HepG2 (cell line): ENCODE data around the gene RNF17. TPM values are rescaled to one million over a fixed set of nuclear protein-coding genes. Genes with fewer than 3 reads are reported as not detected.

Experiments
- ATAC-seq: fragments of 200-7000 bp; cut with Tn5 transposase; 3 replicates; pipeline ENCODE4 v1.9.1; 2020; ENCODE audit warnings: mild to moderate bottlenecking, moderate library complexity
- BruUV-seq: library from RNA; stranded (reverse); fragments of 400-500 nt; replicated peaks from 2 replicates; lab custom pipeline; 2021; lab: Mats Ljungman, UMichigan
- CTCF ChIA-PET: fragments of 300-600 bp; formaldehyde crosslinking; extraction: SDS; loops from one replicate; lab custom pipeline; 2021; ENCODE audit warnings: low total read pairs, inconsistent platforms, low intra/inter-chr PET ratio; lab: Yijun Ruan, JAX
- POLR2A ChIA-PET: fragments of 350-600 bp; sonication (Branson Sonifier 250); formaldehyde crosslinking; loops from one replicate; lab custom pipeline; 2020; ENCODE audit warnings: antibody characterized with exemption, inconsistent platforms; lab: Yijun Ruan, JAX
- DNase-seq: peaks from one replicate; pipeline ENCODE4 v3.0.0-alpha.2; 2015; ENCODE audit warnings: low spot score
- FAIRE-seq: peaks from 3 replicates; lab custom pipeline; 2011; peaks lifted over from hg19 to GRCh38; lab: Jason Lieb, UNC
- H2AFZ ChIP-seq: one replicate; pipeline ENCODE4 v1.6.1; 2011; ENCODE audit warnings: low read length, inconsistent platforms
- H3K27ac ChIP-seq: fragments of 300-600 bp; 3 replicates; pipeline ENCODE4 v1.8.0; 2011; ENCODE audit warnings: mixed run types, mild to moderate bottlenecking, mixed read lengths, low read length, inconsistent platforms; ENCODE audit not compliant: insufficient read depth; ENCODE audit errors: extremely low read length
- H3K27me3 ChIP-seq, 2 experiments: fragments of 200-600 bp in 1 of 2; 2 replicates in 1 of 2; 3 replicates in 1 of 2; pipeline versions ENCODE4 v1.6.0 to v1.8.0; 2011; ENCODE audit warnings: low read length in 2 of 2, mild to moderate bottlenecking in 2 of 2, moderate library complexity in 2 of 2, inconsistent platforms in 1 of 2; ENCODE audit not compliant: insufficient read depth in 2 of 2, control insufficient read depth in 1 of 2
- H3K36me3 ChIP-seq, 2 experiments: fragments of 200-600 bp in 1 of 2; replicated peaks in 1 of 2; 2 replicates in 1 of 2; 3 replicates in 1 of 2; pipeline versions ENCODE4 v1.5.1 to v1.8.0; 2011; ENCODE audit warnings: low read length in 2 of 2, inconsistent platforms in 1 of 2; ENCODE audit not compliant: insufficient read depth in 2 of 2, control insufficient read depth in 1 of 2
- H3K4me1 ChIP-seq: 2 replicates; pipeline ENCODE4 v1.5.1; 2012; ENCODE audit warnings: low read length, inconsistent platforms; ENCODE audit not compliant: insufficient read depth
- H3K4me2 ChIP-seq: 2 replicates; pipeline ENCODE4 v1.6.0; 2011; ENCODE audit warnings: low read depth, low read length, inconsistent platforms
- H3K4me3 ChIP-seq, 3 experiments: fragments of 200-600 bp in 1 of 3; sonication (generic), shearing (Covaris generic) in 1 of 3; replicated peaks in 1 of 3; 2 replicates each; pipeline ENCODE4 v1.5.1; 2011 to 2016; ENCODE audit warnings: low read length in 3 of 3, inconsistent platforms in 2 of 3, low read depth in 2 of 3, mild to moderate bottlenecking in 2 of 3, control low read depth in 1 of 3, mixed read lengths in 1 of 3; ENCODE audit not compliant: insufficient read depth in 1 of 3
- H3K79me2 ChIP-seq: one replicate; pipeline ENCODE4 v1.6.1; 2011; ENCODE audit warnings: low read length, inconsistent platforms; ENCODE audit not compliant: insufficient read depth
- H3K9ac ChIP-seq: 2 replicates; pipeline ENCODE4 v1.6.0; 2011; ENCODE audit warnings: mild to moderate bottlenecking, low read depth, low read length, inconsistent platforms; ENCODE audit not compliant: insufficient read depth
- H3K9me3 ChIP-seq: 2 replicates; pipeline ENCODE4 v1.5.1; 2012; ENCODE audit warnings: mild to moderate bottlenecking, low read length
- H4K20me1 ChIP-seq: 2 replicates; pipeline ENCODE4 v1.6.0; 2011; ENCODE audit warnings: inconsistent platforms, mild to moderate bottlenecking, low read length, moderate library complexity; ENCODE audit not compliant: insufficient read depth
- CEBPZ ChIP-seq: IDR thresholded peaks from 2 replicates; pipeline ENCODE4 v1.6.1; 2012; ENCODE audit warnings: low read length, improper control_type of control experiment
- DNMT3B ChIP-seq: conservative IDR thresholded peaks from 2 replicates; pipeline ENCODE4 v1.6.1; 2016; ENCODE audit warnings: missing biosample characterization, control low read depth
- MAZ ChIP-seq, 2 experiments: sonication (generic) in 1 of 2; formaldehyde crosslinking in 1 of 2; IDR thresholded peaks; 2 replicates each; pipeline versions ENCODE4 v1.5.0 to v1.6.1; 2012 to 2020; ENCODE audit warnings: low read depth in 2 of 2, mild to moderate bottlenecking in 2 of 2, borderline replicate concordance in 1 of 2, improper control_type of control experiment in 1 of 2, low read length in 1 of 2, missing genetic modification reagents in 1 of 2, moderate library complexity in 1 of 2
- PHB2 ChIP-seq: fragments of 450-650 bp; IDR thresholded peaks from 2 replicates; pipeline ENCODE4 v1.6.1; 2018; ENCODE audit not compliant: partially characterized antibody
- TCF7 ChIP-seq: sonication (generic); IDR thresholded peaks from 2 replicates; pipeline ENCODE4 v1.6.1; 2016; ENCODE audit warnings: antibody characterized with exemption, low read depth
- YY1 ChIP-seq: IDR thresholded peaks from 2 replicates; pipeline ENCODE4 v1.6.1; 2011; ENCODE audit warnings: low read length, low read depth, moderate library complexity, mild to moderate bottlenecking; ENCODE audit not compliant: insufficient read depth, insufficient replicate concordance
- ZNF160 ChIP-seq: sonication (generic); formaldehyde crosslinking; IDR thresholded peaks from 2 replicates; pipeline ENCODE4 v1.8.0; 2022; ENCODE audit warnings: mild to moderate bottlenecking, inconsistent platforms, missing genetic modification reagents
- ZNF512 ChIP-seq: sonication (generic); formaldehyde crosslinking; IDR thresholded peaks from 2 replicates; pipeline ENCODE4 v1.4.0; 2020; ENCODE audit warnings: mild to moderate bottlenecking, missing genetic modification reagents
- ZNF687 ChIP-seq: sonication (generic); formaldehyde crosslinking; IDR thresholded peaks from 2 replicates; pipeline ENCODE4 v1.5.1; 2020; ENCODE audit warnings: mild to moderate bottlenecking, missing genetic modification reagents, moderate library complexity
- WGBS: methylation state at CpG from one replicate; pipeline ENCODE4 v1.1.6; 2017; ENCODE audit warnings: low lambda C conversion rate; 5-methylcytosine and 5-hydroxymethylcytosine counted together
- in situ Hi-C: cut with HindIII; loops from 2 replicates; pipeline ENCODE4 v1.10.0; 2017; ENCODE audit warnings: low pct_unique_long_range_greater_than_20kb; ENCODE audit not compliant: extremely low pct_ligation_motif_present
- intact Hi-C: fragments of 100-400 bp; cut with micrococcal nuclease; formaldehyde crosslinking; loops from one replicate; pipeline ENCODE4 v1.10.0; 2022; ENCODE audit not compliant: unreplicated experiment
- polyA plus RNA-seq, 8 experiments: library from polyadenylated mRNA; depleted of rRNA in 3 of 8; stranded (reverse) in 7 of 8; unstranded in 1 of 8; fragments of >200 nt; fragmentation: Illumina TruSeq in 4 of 8; extraction: Trizol in 4 of 8; gene quantifications; 2 replicates each; pipeline versions ENCODE4 v1.2.1 to v1.2.3, GENCODE V29; 2011 to 2016; ENCODE audit warnings: low read depth in 4 of 8, missing spikeins in 1 of 8, mixed read lengths in 1 of 8; ENCODE audit not compliant: insufficient read depth in 1 of 8
- total RNA-seq, 5 experiments: library from RNA; depleted of rRNA; stranded (reverse); fragments of >200 nt; fragmentation: Illumina TruSeq; extraction: Trizol; gene quantifications; 2 replicates each; pipeline ENCODE4 v1.2.3, GENCODE V29; 2016; ENCODE audit warnings: low read depth in 1 of 5

Gene RNF17
- total and polyA plus RNA-seq, 2 of the 13 experiments (the other 11 are each of a cell fraction or from before 2014, with no cell fraction given), result not detected

GRCh38 chr13:24822640-24823039 is 58.7 kb downstream of the RNF17 start:
- ATAC-seq, result no peak
- no peak for FAIRE-seq
- H3K4me1 ChIP-seq, result peaks cover 12% of the 10 kb centered on the region
- POLR2A ChIA-PET, result no interaction called here
- 0 out of 5 replicates have a peak, but pooled peaks cover 0 to 2% of the 10 kb centered on the region in 2 experiments for H3K27me3 ChIP-seq
- in situ Hi-C loops, result no loop called here
- H3K27ac ChIP-seq, result no peak overlapping the region
- no peak for DNase-seq
- H3K4me3 ChIP-seq, result no peak overlapping the region
- CTCF ChIA-PET, result no interaction called here
- H2AFZ ChIP-seq, result no peak overlapping the region
- 76% methylated on average over 5 of the region's 5 CpGs for WGBS
- H3K9me3 ChIP-seq, result no peaks in the 10 kb centered on the region
- intact Hi-C loops, result no loop called here
- H3K36me3 ChIP-seq, result no peaks in the 10 kb centered on the region
- H4K20me1 ChIP-seq, result no peaks in the 10 kb centered on the region
- no peak overlapping the region for H3K4me2 ChIP-seq
- no peaks in the 10 kb centered on the region for H3K79me2 ChIP-seq
- no TSS peak for BruUV-seq
- H3K9ac ChIP-seq, result no peak overlapping the region
- TF ChIP-seq YY1, result no peak
- no peak for TF ChIP-seq DNMT3B (CRISPR knock-in tag)
- TF ChIP-seq PHB2, result no peak
- no peak for TF ChIP-seq ZNF512 (CRISPR knock-in tag)
- TF ChIP-seq ZNF687 (CRISPR knock-in tag), result no peak
- no peak for TF ChIP-seq MAZ (IDR thresholded peaks at IDR 0.05; ENCODE audit: borderline replicate concordance, low read depth, low read length)
- no peak for TF ChIP-seq MAZ (CRISPR knock-in tag; IDR thresholded peaks at IDR 0.05; ENCODE audit: low read depth)
- TF ChIP-seq TCF7, result no peak
- no peak for TF ChIP-seq CEBPZ
- TF ChIP-seq ZNF160 (CRISPR knock-in tag), result no peak
